Measurements from ENCODE around the gene SLC22A31. TPM values are rescaled to one million over a fixed set of nuclear protein-coding genes. Genes with fewer than 3 reads are reported as not detected.

SLC22A31 gene
- polyA plus RNA-seq, 1 of the 3 experiments (the other 2 are of a cell fraction), result 0.07 TPM

DNA sequence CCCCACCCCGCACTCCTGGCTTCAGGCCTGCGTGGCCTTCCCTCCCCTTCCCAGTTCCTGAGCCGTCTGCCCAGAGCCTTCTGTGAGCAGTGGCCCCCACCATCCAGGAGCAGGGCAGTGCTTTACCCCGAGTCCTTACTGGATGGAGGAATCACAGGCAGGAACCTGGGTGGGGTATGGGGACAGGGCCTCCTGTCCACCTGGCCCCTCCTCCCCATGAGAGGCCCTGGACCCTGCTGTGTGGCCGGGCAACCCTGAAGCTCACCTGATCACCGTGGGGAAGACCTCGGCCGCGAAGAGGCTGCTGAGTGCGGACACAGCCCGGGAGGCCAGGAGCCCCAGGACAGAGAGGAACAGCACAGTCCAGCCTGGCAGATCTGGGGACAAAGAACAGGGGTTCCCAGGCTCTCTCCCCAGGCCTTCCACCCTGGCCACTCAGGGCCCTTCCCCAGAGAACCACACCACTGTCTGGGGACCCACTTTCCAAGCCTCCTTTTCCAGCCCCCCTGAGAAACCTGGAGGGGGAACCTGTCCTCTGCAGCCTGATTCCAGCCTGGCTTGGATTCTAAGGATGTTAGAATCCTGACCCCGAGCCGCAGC lies 3.2 kb downstream of the SLC22A31 start:
- H3K27ac ChIP-seq (ENCODE audit: low read depth in 2 of 2, low read length in 1 of 2), result no peak overlapping the region
- TF ChIP-seq YY1 (IDR thresholded peaks at IDR 0.05; ENCODE audit: low read depth), result no peak
- TF ChIP-seq, protein P1, sequence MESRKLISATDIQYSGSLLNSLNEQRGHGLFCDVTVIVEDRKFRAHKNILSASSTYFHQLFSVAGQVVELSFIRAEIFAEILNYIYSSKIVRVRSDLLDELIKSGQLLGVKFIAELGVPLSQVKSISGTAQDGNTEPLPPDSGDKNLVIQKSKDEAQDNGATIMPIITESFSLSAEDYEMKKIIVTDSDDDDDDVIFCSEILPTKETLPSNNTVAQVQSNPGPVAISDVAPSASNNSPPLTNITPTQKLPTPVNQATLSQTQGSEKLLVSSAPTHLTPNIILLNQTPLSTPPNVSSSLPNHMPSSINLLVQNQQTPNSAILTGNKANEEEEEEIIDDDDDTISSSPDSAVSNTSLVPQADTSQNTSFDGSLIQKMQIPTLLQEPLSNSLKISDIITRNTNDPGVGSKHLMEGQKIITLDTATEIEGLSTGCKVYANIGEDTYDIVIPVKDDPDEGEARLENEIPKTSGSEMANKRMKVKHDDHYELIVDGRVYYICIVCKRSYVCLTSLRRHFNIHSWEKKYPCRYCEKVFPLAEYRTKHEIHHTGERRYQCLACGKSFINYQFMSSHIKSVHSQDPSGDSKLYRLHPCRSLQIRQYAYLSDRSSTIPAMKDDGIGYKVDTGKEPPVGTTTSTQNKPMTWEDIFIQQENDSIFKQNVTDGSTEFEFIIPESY (IDR thresholded peaks at IDR 0.05; ENCODE audit: borderline replicate concordance, low read depth), result no peak
- TF ChIP-seq EZH2phosphoT487 (IDR thresholded peaks at IDR 0.05; ENCODE audit: borderline replicate concordance, low read depth), result no peak
- no peak for TF ChIP-seq FOXJ3 (CRISPR knock-in tag; IDR thresholded peaks at IDR 0.05)
- TF ChIP-seq CHD2 (IDR thresholded peaks at IDR 0.05; ENCODE audit: low read length, partially characterized antibody), result no peak
- no peak for TF ChIP-seq TEAD4 (IDR thresholded peaks at IDR 0.05; ENCODE audit: borderline replicate concordance, insufficient read depth)
- no peak for TF ChIP-seq NFIC (IDR thresholded peaks at IDR 0.05; ENCODE audit: borderline replicate concordance)
- no peak for TF ChIP-seq RAD21 (IDR thresholded peaks at IDR 0.05; ENCODE audit: low read length)
- no peak for TF ChIP-seq TCF12 (IDR thresholded peaks at IDR 0.05)
- TF ChIP-seq SIN3A (IDR thresholded peaks at IDR 0.05; ENCODE audit: borderline replicate concordance, low read depth, low read length), result no peak
- no peak for TF ChIP-seq GABPA (IDR thresholded peaks at IDR 0.05; ENCODE audit: low read depth)
- TF ChIP-seq MEF2A (IDR thresholded peaks at IDR 0.05; ENCODE audit: borderline replicate concordance, low read depth), result no peak
- TF ChIP-seq USF2 (IDR thresholded peaks at IDR 0.05; ENCODE audit: borderline replicate concordance, low read depth, low read length), result no peak
- no peak for TF ChIP-seq IRF3 (IDR thresholded peaks at IDR 0.05; ENCODE audit: low read depth, low read length)
- no peaks in the 10 kb centered on the region for H3K9me3 ChIP-seq
- no peaks in the 10 kb centered on the region for H3K9me2 ChIP-seq
- no peaks in the 10 kb centered on the region for H4K20me1 ChIP-seq (ENCODE audit: insufficient read depth)
- ChIA-PET CTCF (no interaction called here), POLR2A (no interaction called here)
- H3K4me3 ChIP-seq (ENCODE audit: low read depth in 2 of 2, low read length in 1 of 2), result no peak overlapping the region
- H3K27me3 ChIP-seq (ENCODE audit: insufficient read depth), result peaks cover 16% of the 10 kb centered on the region
- DNase-seq, result peak; percentile 21
- H3K4me2 ChIP-seq, result no peak overlapping the region
- no peak overlapping the region for H2AFZ ChIP-seq (ENCODE audit: low read depth)
- H3F3A ChIP-seq (replicated peaks; ENCODE audit: insufficient read depth), result no peaks in the 10 kb centered on the region
- H3K36me3 ChIP-seq (replicated peaks in 1 of 2; ENCODE audit: control insufficient read depth in 1 of 2, insufficient read depth in 2 of 2, low read length in 1 of 2), result no peaks in the 10 kb centered on the region
- H3K79me2 ChIP-seq (ENCODE audit: insufficient read depth), result no peaks in the 10 kb centered on the region
- peaks cover 0 to 5% of the 10 kb centered on the region in 2 experiments; a peak in 1 of 4 replicates for H3K4me1 ChIP-seq (ENCODE audit: control insufficient read depth in 1 of 2, insufficient read depth in 2 of 2, low read depth in 1 of 2, low read length in 1 of 2)
- WGBS (ENCODE audit: low lambda C conversion rate), result 76% methylated on average over 7 of the region's 13 CpGs
- no peak overlapping the region for H3K9ac ChIP-seq

Measured in SK-N-SH (cell line).